Thyroid gland (tissue), 4 donors: ENCODE results near the gene TSPAN11. TPM values are rescaled to one million over a fixed set of nuclear protein-coding genes. Genes with fewer than 3 reads are reported as not detected.

Experiments used
- DNase-seq, 2 donors: peaks; one replicate each; pipeline ENCODE4 v3.0.0-alpha.2; 2019
- H3K27ac ChIP-seq, 3 donors: fragments of 200-600 bp; sonication (generic); 1 replicate in 2 of 3; 2 replicates in 1 of 3; pipeline ENCODE4 v1.5.1; 2016 to 2019; ENCODE audit warnings: mild to moderate bottlenecking in 1 of 3, moderate library complexity in 1 of 3
- H3K27me3 ChIP-seq: fragments of 200-600 bp; sonication (generic); one replicate; pipeline ENCODE4 v1.5.1; 2019
- H3K36me3 ChIP-seq, 2 donors: fragments of 200-600 bp; sonication (generic); one replicate each; pipeline ENCODE4 v1.5.1; 2016 to 2019
- H3K4me1 ChIP-seq, 2 donors: fragments of 200-600 bp; sonication (generic); one replicate each; pipeline ENCODE4 v1.5.1; 2017 to 2019
- H3K4me3 ChIP-seq, 3 donors: fragments of 200-600 bp; sonication (generic); replicated peaks in 1 of 3; 1 replicate in 2 of 3; 2 replicates in 1 of 3; pipeline ENCODE4 v1.5.1; 2016; ENCODE audit warnings: mild to moderate bottlenecking in 1 of 3
- H3K9me3 ChIP-seq: fragments of 200-600 bp; sonication (generic); one replicate; pipeline ENCODE4 v1.5.1; 2017
- POLR2A ChIP-seq, 2 donors: fragments of 450-650 bp; IDR thresholded peaks; one replicate each; pipeline ENCODE4 v1.6.1; 2017; ENCODE audit warnings: antibody characterized with exemption in 2 of 2, mild to moderate bottlenecking in 2 of 2, moderate library complexity in 1 of 2
- WGBS, 2 donors: methylation state at CpG; one replicate each; pipeline ENCODE4 v1.1.5; 2017; 5-methylcytosine and 5-hydroxymethylcytosine counted together
- intact Hi-C: fragments of 100-400 bp; cut with DNase I; formaldehyde crosslinking; loops from one replicate; pipeline ENCODE4 v1.15.1; 2023
- total RNA-seq, 4 donors: library from RNA; depleted of rRNA; stranded (reverse); fragments of >200 nt; gene quantifications; one replicate each; pipeline ENCODE4 v1.2.3, GENCODE V29; 2016
- TF ChIP-seq, protein P1 (sequence below), 6 experiments: fragments of 200-600 bp in 3 of 6; fragments of 450-650 bp in 3 of 6; sonication (generic) in 3 of 6; IDR thresholded peaks; one replicate each; pipeline ENCODE4 v1.5.1; 2016 to 2019; ENCODE audit warnings: antibody characterized with exemption in 6 of 6, mild to moderate bottlenecking in 2 of 6, inconsistent platforms in 1 of 6, moderate library complexity in 1 of 6

The TSPAN11 gene
- total RNA-seq, 4 donors from 2014 or later = 2.0 to 7.5 (median 4.4) TPM

DNA sequence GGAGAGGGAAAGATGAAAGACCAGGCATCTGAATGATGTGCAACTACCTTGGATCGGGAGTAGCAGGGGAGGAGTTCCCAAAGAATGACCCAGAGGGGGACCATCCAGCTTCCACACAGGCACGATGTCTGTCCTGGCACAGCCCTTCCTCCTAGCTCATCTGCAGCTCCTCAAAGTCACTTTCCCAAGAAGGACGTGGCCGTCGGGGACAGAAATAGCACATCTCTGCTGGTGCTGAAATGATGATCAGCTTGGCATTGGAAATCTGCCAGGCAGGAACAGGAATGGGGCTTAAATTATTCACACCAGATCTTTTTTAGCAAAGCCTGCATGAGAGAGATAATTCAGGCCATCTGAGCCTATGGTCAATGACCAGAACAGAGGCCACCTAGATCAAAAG lies 41.7 kb downstream of the TSPAN11 start:
- H3K36me3 ChIP-seq = no peaks in the 10 kb centered on the region
- H3K27ac ChIP-seq = no peak overlapping the region
- no peak overlapping the region for H3K4me3 ChIP-seq
- H3K4me1 ChIP-seq = no peaks in the 10 kb centered on the region
- 77 to 87% methylated on average over 5 of the region's 5 CpGs for WGBS, 2 donors
- TF ChIP-seq POLR2A (IDR thresholded peaks at IDR 0.05) = no peak
- TF ChIP-seq, protein P1, sequence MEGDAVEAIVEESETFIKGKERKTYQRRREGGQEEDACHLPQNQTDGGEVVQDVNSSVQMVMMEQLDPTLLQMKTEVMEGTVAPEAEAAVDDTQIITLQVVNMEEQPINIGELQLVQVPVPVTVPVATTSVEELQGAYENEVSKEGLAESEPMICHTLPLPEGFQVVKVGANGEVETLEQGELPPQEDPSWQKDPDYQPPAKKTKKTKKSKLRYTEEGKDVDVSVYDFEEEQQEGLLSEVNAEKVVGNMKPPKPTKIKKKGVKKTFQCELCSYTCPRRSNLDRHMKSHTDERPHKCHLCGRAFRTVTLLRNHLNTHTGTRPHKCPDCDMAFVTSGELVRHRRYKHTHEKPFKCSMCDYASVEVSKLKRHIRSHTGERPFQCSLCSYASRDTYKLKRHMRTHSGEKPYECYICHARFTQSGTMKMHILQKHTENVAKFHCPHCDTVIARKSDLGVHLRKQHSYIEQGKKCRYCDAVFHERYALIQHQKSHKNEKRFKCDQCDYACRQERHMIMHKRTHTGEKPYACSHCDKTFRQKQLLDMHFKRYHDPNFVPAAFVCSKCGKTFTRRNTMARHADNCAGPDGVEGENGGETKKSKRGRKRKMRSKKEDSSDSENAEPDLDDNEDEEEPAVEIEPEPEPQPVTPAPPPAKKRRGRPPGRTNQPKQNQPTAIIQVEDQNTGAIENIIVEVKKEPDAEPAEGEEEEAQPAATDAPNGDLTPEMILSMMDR (IDR thresholded peaks at IDR 0.05) = no peak
- intact Hi-C loops = no loop called here
- no peaks in the 10 kb centered on the region for H3K9me3 ChIP-seq
- DNase-seq = no peak
- no peaks in the 10 kb centered on the region for H3K27me3 ChIP-seq

DNA sequence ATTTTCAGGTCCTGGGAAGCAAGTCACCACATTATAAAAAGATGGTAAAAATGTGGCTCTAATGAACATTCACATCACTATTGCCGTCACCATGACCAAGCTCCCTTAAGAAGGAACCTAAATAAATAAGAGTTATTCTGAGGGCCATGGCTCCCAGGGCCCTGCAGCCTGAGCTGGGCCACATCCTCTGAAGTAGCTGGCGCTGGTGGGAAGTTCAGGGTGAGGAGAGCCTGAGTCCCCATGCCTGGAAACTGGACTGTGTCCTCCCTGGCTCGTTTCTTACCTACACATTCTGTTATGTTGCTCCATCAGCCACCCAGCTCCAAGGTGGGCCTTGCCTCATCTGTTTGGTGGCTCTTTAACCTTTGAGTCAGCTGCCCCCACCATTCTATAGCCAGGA lies 42.5 kb downstream of the TSPAN11 start:
- intact Hi-C loops = no loop called here
- no peaks in the 10 kb centered on the region for H3K36me3 ChIP-seq
- no peaks in the 10 kb centered on the region for H3K4me1 ChIP-seq
- no peaks in the 10 kb centered on the region for H3K9me3 ChIP-seq
- 84 to 96% methylated on average over 3 of the region's 3 CpGs for WGBS, 2 donors
- no peak for TF ChIP-seq POLR2A (IDR thresholded peaks at IDR 0.05)
- TF ChIP-seq, protein P1 (IDR thresholded peaks at IDR 0.05) = no peak
- H3K27me3 ChIP-seq = no peaks in the 10 kb centered on the region
- no peak overlapping the region for H3K27ac ChIP-seq
- no peak for DNase-seq
- no peak overlapping the region for H3K4me3 ChIP-seq

DNA sequence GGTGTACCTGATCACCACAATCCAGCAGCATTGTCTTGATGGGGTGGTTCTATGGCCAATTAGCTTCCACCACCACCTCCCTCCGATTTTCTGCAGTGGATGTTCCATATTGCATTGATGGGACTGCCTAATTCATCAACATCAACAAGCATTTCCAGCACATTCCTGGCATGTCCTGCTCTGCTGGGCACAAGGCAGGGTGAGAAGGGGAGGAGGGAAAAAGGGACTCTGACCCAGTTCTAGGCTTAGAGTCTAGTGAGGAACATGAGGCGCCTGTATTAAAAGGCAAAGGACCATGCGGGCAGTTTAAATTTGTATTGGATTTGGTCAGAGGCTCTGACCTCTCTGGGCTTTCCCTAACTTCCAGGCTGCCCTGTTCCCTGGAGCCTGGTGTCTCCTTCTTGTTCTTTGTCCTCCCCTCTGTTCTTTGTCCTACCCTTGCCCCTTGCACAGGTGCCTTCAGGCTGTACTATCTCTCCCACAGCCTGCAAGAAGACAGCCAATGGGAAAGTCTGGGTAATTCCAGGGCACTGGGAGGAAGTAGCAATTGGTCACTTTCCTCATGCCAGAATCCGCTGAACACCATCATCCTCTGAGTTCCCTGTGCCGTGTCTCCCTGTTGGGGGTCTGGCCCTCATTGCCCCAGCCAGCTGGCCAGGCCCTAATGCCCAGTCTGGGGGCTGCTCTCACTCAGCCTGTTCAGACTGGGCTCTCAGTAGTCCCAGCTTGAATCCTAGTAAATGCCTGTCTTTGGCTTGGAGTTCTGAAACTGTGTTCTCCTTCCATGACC lies 43.3 kb downstream of the TSPAN11 start:
- no peaks in the 10 kb centered on the region for H3K9me3 ChIP-seq
- no peaks in the 10 kb centered on the region for H3K27me3 ChIP-seq
- H3K4me1 ChIP-seq = no peaks in the 10 kb centered on the region
- H3K27ac ChIP-seq = no peak overlapping the region
- H3K36me3 ChIP-seq = no peaks in the 10 kb centered on the region
- intact Hi-C loops = no loop called here
- H3K4me3 ChIP-seq = no peak overlapping the region
- no peak for TF ChIP-seq POLR2A (IDR thresholded peaks at IDR 0.05)
- TF ChIP-seq, protein P1 (IDR thresholded peaks at IDR 0.05) = no peak
- WGBS, 2 donors = 83% methylated on average over 5 of the region's 5 CpGs
- DNase-seq = no peak

DNA sequence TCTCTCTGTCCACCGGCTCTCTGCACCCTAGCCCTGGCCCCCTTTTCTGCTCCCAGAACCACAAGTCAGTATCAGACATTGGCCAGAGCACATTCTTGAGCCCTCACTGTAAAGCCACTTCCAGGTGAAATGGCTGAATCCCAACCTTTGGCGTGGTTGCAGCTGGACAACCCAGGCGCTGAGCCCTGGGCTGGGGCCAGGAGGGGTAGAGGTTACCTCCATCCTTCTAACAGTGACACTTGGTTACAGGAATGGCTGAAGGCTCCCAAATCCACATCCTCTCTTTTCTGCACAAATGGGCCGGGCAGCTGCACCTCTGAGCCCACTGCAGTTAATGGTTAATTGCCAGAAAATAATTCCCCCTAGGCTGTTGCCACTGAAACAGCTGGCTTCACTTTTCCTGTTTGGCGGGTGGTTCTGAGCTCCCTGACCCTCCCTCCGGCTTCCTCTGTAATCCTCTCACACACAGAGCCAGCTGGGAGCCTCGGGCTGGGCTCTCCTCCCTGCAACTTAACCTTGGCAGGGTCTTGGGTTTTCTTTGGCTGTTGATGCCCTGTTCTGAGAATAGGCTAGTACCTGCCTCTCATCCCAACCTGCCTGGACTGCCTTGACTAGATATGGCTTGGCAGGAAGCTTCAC lies 44.1 kb downstream of the TSPAN11 start:
- no peaks in the 10 kb centered on the region for H3K27me3 ChIP-seq
- TF ChIP-seq, protein P1 (IDR thresholded peaks at IDR 0.05) = no peak
- TF ChIP-seq POLR2A (IDR thresholded peaks at IDR 0.05) = no peak
- H3K4me3 ChIP-seq = no peak overlapping the region
- WGBS, 2 donors = 37 to 38% methylated on average over 7 of the region's 7 CpGs
- intact Hi-C loops = no loop called here
- H3K27ac ChIP-seq = no peak overlapping the region
- H3K9me3 ChIP-seq = no peaks in the 10 kb centered on the region
- H3K4me1 ChIP-seq = no peaks in the 10 kb centered on the region
- DNase-seq = peak in 1 of 2 donors; percentile 12
- no peaks in the 10 kb centered on the region for H3K36me3 ChIP-seq

DNA sequence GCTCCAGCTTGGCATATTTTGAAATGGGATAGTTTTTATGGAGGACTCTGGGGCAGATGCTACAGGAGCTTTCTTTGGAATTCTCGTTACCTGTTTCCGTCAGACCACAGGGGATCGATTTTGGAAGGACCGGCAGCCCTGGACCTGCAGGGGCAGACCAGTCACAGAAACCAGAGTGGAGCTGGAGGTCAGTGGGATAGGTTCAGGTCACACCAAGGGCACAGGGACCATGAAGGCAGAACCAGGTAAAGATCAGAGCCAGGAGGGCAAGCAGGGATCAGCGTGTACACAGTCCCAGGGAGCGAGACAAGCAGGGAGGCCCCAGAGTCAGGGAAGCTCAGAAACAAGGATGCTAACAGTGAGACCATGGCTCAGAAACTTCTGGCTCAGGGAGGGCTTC lies 45.5 kb downstream of the TSPAN11 start:
- Histone ChIP-seq H3K27ac (no peak overlapping the region), H3K4me3 (no peak overlapping the region), H3K36me3 (no peaks in the 10 kb centered on the region), H3K4me1 (no peaks in the 10 kb centered on the region), H3K27me3 (no peaks in the 10 kb centered on the region), H3K9me3 (no peaks in the 10 kb centered on the region)
- intact Hi-C loops = no loop called here
- TF ChIP-seq, protein P1 (IDR thresholded peaks at IDR 0.05) = no peak
- TF ChIP-seq POLR2A (IDR thresholded peaks at IDR 0.05) = no peak
- 78 to 90% methylated on average over 6 of the region's 6 CpGs for WGBS, 2 donors
- DNase-seq = no peak
